Endodermal cell (in vitro differentiated cells): ENCODE data around the gene TNPO3. TPM values are rescaled to one million over a fixed set of nuclear protein-coding genes. Genes with fewer than 3 reads are reported as not detected.
A peak's percentile ranks its signal among the peaks of the same experiment; 100 is the strongest.

Source experiments
- DNase-seq: peaks from one replicate; pipeline ENCODE4 v3.0.0-alpha.2; 2017
- H3K27ac ChIP-seq: 2 replicates; pipeline ENCODE4 v1.5.1; 2013; ENCODE audit warnings: mild to moderate bottlenecking, low read depth, low read length, moderate library complexity
- H3K27me3 ChIP-seq: 2 replicates; pipeline ENCODE4 v1.6.1; 2013; ENCODE audit warnings: mild to moderate bottlenecking, low read length, moderate library complexity; ENCODE audit not compliant: insufficient read depth, control insufficient read depth, poor library complexity, severe bottlenecking
- H3K36me3 ChIP-seq: 2 replicates; pipeline ENCODE4 v1.7.0; 2013; ENCODE audit warnings: mild to moderate bottlenecking, low read length, moderate library complexity; ENCODE audit not compliant: control insufficient read depth, insufficient read depth
- H3K4me1 ChIP-seq: one replicate; pipeline ENCODE4 v1.7.0; 2013; ENCODE audit warnings: low read length; ENCODE audit not compliant: control insufficient read depth, insufficient read depth
- H3K4me3 ChIP-seq: 2 replicates; pipeline ENCODE4 v1.5.1; 2013; ENCODE audit warnings: mild to moderate bottlenecking, low read length, moderate library complexity
- H3K9ac ChIP-seq: 2 replicates; pipeline ENCODE4 v1.6.1; 2013; ENCODE audit warnings: mild to moderate bottlenecking, low read length, moderate library complexity; ENCODE audit not compliant: poor library complexity, severe bottlenecking; ENCODE audit errors: extremely low read depth
- H3K9me3 ChIP-seq: 2 replicates; pipeline ENCODE4 v1.6.1; 2013; ENCODE audit warnings: mild to moderate bottlenecking, low read length, moderate library complexity; ENCODE audit not compliant: control insufficient read depth
- H3K27ac Mint-ChIP-seq: 2 replicates; pipeline ENCODE4 v1.8.0; 2020; ENCODE audit warnings: mixed read lengths
- H3K27me3 Mint-ChIP-seq: 2 replicates; pipeline ENCODE4 v1.8.0; 2021; ENCODE audit warnings: mild to moderate bottlenecking, mixed read lengths; ENCODE audit not compliant: insufficient read depth
- H3K36me3 Mint-ChIP-seq: 2 replicates; pipeline ENCODE4 v1.8.0; 2020; ENCODE audit warnings: low read depth, mixed read lengths
- H3K4me1 Mint-ChIP-seq: 2 replicates; pipeline ENCODE4 v1.8.0; 2020; ENCODE audit warnings: mixed read lengths
- H3K4me3 Mint-ChIP-seq: 2 replicates; pipeline ENCODE4 v1.8.0; 2020; ENCODE audit warnings: mild to moderate bottlenecking, moderate library complexity, mixed read lengths
- H3K9me3 Mint-ChIP-seq: 2 replicates; pipeline ENCODE4 v1.8.0; 2020; ENCODE audit warnings: mild to moderate bottlenecking, mixed read lengths
- WGBS, 2 experiments: methylation state at CpG; one replicate each; pipeline versions ENCODE4 v1.1.5 to v1.1.7; 2013; ENCODE audit warnings: missing lambda C conversion rate in 2 of 2, mixed read lengths in 1 of 2; ENCODE audit not compliant: insufficient coverage in 1 of 2, insufficient read length in 1 of 2; 5-methylcytosine and 5-hydroxymethylcytosine counted together
- total RNA-seq, 2 donors: library from RNA; stranded (reverse); fragmentation: NEBNext Ultra II Directional in 1 of 2; extraction: Animal tissue kit (Norgen Biotek cat#: 25700) in 1 of 2; gene quantifications; 2 replicates in 1 of 2; 3 replicates in 1 of 2; pipeline ENCODE4 v1.2.1, GENCODE V29; 2021
- TF ChIP-seq, protein P1 (sequence below): fragments of 200-600 bp; sonication (generic); conservative IDR thresholded peaks from 2 replicates; pipeline ENCODE4 v1.5.0; 2021; ENCODE audit warnings: antibody characterized with exemption, mild to moderate bottlenecking

The TNPO3 gene
- total RNA-seq, 2 donors from 2014 or later = 68.0 to 73.1 TPM

DNA sequence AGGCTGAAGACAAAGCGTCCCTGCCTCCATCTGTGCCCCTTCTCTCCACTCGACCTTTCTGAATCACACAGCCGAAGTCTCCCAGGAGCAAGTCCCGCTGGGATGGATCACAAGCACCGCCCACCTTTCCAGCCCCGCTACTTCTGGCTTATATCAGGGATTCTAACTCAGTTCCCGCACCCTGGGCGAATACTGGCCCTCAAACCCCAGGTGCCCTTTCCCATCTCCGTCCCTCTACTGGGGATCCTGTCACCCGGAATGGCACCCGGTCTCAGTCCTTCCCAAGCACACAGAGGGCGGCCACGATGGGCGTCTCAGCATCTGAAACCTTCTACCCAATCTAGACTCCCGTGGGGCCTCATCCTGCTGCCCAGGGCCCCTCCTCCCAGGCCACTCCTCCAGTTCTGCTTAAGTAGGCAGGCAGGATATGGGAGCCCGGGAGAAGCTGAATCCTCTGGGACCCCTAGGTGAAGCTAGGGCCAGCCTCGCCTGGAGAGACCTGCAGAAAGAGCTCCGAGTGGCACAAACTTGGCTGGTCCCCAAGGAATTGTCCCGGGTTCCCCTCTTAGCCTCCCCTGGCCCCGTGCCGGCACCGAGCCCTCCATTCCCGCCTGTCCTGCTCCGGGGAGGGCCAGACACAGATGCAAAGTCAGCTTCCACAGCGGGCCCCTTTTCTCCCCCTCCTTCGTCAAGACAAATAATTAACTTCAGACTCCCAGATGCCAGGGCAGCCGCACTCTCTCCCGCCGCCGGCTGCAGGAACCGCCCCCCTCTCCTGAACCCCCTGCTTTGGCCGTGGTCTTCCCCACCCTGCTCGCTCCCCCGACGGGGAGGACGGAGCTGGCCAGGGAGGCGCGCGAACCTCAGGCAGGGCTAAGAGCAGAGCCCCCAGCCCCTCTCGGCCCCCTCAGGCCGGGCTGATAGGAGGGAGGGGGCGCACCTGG, 145.0 kb downstream of the TNPO3 start:
- H3K4me3 Mint-ChIP-seq = peak overlapping the region; percentile 76
- TF ChIP-seq, protein P1, sequence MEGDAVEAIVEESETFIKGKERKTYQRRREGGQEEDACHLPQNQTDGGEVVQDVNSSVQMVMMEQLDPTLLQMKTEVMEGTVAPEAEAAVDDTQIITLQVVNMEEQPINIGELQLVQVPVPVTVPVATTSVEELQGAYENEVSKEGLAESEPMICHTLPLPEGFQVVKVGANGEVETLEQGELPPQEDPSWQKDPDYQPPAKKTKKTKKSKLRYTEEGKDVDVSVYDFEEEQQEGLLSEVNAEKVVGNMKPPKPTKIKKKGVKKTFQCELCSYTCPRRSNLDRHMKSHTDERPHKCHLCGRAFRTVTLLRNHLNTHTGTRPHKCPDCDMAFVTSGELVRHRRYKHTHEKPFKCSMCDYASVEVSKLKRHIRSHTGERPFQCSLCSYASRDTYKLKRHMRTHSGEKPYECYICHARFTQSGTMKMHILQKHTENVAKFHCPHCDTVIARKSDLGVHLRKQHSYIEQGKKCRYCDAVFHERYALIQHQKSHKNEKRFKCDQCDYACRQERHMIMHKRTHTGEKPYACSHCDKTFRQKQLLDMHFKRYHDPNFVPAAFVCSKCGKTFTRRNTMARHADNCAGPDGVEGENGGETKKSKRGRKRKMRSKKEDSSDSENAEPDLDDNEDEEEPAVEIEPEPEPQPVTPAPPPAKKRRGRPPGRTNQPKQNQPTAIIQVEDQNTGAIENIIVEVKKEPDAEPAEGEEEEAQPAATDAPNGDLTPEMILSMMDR = no peak
- no peaks in the 10 kb centered on the region for H3K9me3 Mint-ChIP-seq
- H3K27ac ChIP-seq = no peak overlapping the region
- no peaks in the 10 kb centered on the region for H3K27me3 ChIP-seq
- peak overlapping the region; percentile 41 for H3K9ac ChIP-seq
- peak; percentile 92 for DNase-seq
- 2 to 7% methylated on average over 15 to 42 of the region's 42 CpGs for WGBS, 2 experiments
- H3K36me3 Mint-ChIP-seq = peaks cover 17% of the 10 kb centered on the region
- no peaks in the 10 kb centered on the region for H3K9me3 ChIP-seq
- H3K4me1 ChIP-seq = peaks cover 7% of the 10 kb centered on the region
- H3K4me3 ChIP-seq = peak overlapping the region; percentile 78
- H3K27me3 Mint-ChIP-seq = peaks cover 18% of the 10 kb centered on the region
- H3K4me1 Mint-ChIP-seq = peaks cover 29% of the 10 kb centered on the region
- H3K36me3 ChIP-seq = peaks cover 6% of the 10 kb centered on the region
- H3K27ac Mint-ChIP-seq = peak overlapping the region; percentile 85

DNA sequence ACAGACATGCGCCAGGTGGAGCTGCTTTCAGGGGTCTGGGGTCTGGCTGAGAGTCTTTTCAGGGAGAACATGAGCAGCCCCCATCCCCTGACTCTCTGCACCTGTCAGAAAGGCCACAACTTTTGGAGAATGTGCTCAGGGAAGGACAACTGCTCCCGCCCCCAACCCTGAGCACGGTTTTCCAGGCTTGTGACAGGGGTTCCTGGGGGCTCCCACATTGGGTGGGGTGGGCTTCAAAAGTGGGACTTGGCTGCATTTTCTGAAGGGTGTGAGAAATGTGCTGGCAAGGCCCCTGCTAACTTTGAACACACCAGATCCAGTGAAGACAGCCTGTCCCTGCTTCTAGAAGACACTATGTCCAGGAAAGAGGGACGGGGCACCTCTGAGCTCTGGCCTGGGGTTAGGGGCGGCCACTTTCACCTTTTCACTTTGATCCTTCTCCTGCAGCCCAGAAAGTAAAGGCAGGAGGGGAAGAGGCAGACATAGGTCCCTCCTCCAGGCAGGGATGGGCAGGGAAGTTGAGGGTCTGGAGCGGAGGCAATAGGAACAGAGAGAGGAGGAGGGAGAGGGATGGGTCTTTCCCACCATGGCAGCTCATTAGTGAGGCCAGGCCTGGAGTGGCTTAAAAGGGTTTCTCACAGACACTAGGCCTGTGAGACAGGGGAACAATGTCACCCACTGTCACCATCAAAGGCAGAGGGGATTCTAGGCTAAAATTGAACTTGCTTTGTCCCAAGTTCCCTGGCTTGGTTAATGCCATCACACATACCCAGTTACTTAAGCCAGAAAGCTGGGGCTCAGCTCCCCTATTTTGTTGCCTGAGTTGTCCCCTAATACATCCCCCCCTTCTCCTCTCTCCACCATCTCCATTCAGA, 145.9 kb downstream of the TNPO3 start:
- Mint-ChIP-seq H3K27ac (peak overlapping the region; percentile 79), H3K4me3 (peak overlapping the region; percentile 76), H3K4me1 (peaks cover 25% of the 10 kb centered on the region), H3K36me3 (peaks cover 18% of the 10 kb centered on the region), H3K27me3 (peaks cover 10% of the 10 kb centered on the region), H3K9me3 (no peaks in the 10 kb centered on the region)
- peak; percentile 53 for DNase-seq
- Histone ChIP-seq H3K36me3 (peaks cover 6% of the 10 kb centered on the region), H3K4me1 (peaks cover 7% of the 10 kb centered on the region), H3K27ac (no peak overlapping the region), H3K9ac (no peak overlapping the region), H3K4me3 (peak overlapping the region; percentile 78), H3K9me3 (no peaks in the 10 kb centered on the region), H3K27me3 (no peaks in the 10 kb centered on the region)
- TF ChIP-seq, protein P1 = no peak
- WGBS, 2 experiments = 79 to 94% methylated on average over 3 to 6 of the region's 6 CpGs

DNA sequence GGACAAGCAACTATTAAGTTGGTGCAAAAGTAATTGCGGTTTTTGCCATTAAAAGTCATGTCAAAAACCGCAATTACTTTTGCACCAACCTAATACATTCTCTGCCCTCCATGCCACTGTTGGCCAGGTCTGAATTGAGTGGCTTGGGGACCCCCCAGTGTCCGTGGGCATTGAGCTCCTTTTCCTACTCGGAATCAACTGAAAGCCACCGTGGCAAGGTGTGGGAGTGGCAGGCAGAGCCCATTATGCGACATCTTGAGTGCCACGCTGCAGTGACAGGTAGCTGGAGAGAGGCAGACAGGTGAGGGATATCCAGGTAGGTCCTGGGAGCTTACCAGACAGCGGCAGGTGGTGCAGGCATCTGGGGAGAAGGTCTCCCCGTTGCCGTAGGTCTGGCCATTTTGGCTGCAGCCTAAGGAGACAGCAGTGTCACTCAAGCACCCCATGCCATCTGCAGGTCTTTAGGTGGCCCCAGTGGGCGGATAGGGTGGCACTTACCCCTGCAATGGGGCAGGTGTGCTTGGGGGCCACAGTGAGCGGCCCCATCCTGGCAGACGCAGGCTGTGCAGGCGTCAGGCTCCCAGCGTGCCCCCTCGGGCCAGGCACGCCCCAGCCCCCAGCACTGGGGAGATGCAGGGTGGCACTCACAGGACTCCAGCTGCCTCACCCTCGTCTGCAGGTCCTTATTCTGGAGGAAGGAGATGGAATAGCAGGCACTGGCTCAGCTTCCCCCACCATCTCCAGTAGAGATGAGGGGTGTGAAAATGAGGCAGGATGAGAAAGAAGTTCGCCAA, 147.9 kb downstream of the TNPO3 start:
- peaks cover 2% of the 10 kb centered on the region for H3K4me1 ChIP-seq
- no peak overlapping the region for H3K27ac Mint-ChIP-seq

More for the DNA sequence above, 147.9 kb downstream of the TNPO3 start:
- Mint-ChIP-seq H3K9me3 (no peaks in the 10 kb centered on the region), H3K4me3 (no peak overlapping the region), H3K27me3 (peaks cover 9% of the 10 kb centered on the region), H3K4me1 (peaks cover 20% of the 10 kb centered on the region), H3K36me3 (peaks cover 28% of the 10 kb centered on the region)
- DNase-seq = no peak
- Histone ChIP-seq H3K9me3 (no peaks in the 10 kb centered on the region), H3K36me3 (peaks cover 12% of the 10 kb centered on the region), H3K27ac (no peak overlapping the region), H3K4me3 (no peak overlapping the region), H3K9ac (no peak overlapping the region), H3K27me3 (no peaks in the 10 kb centered on the region)
- WGBS, 2 experiments = 93 to 98% methylated on average over 12 to 19 of the region's 19 CpGs
- TF ChIP-seq, protein P1 = no peak
